ENCODE measurements around the gene ARHGAP28. TPM values are rescaled to one million over a fixed set of nuclear protein-coding genes. Genes with fewer than 3 reads are reported as not detected.

The ARHGAP28 gene
- total and polyA plus RNA-seq, 11 donors: 0.42 to 7.5 (median 1.8) TPM

GRCh38 chr18:6950641-6951040 lies 221.1 kb downstream of the ARHGAP28 start:
- DNase-seq (no peak), ATAC-seq (no peak)
- 77 to 83% (median 82%) methylated on average over 14 of the region's 14 CpGs for WGBS, 4 donors

GRCh38 chr18:6951336-6952090 lies 222.0 kb downstream of the ARHGAP28 start:
- H3K9me3 ChIP-seq: no peaks in the 10 kb centered on the region
- intact Hi-C loops (cut with DNase I): loop anchor here in 1 of 10 donors (10.0 kb wide), 1 partner anchor 63 kb away; no protein-coding TSS in a partner anchor
- WGBS, 4 donors: 74 to 83% (median 75%) methylated on average over 17 of the region's 17 CpGs
- H3K27ac ChIP-seq: no peak overlapping the region
- no peaks in the 10 kb centered on the region for H3K36me3 ChIP-seq
- H3K4me3 ChIP-seq: no peak overlapping the region
- H3K4me1 ChIP-seq: no peaks in the 10 kb centered on the region
- DNase-seq: no peak
- peaks cover 0 to 6% (median 0%) of the 10 kb centered on the region in 9 donors for H3K27me3 ChIP-seq
- no peak for ATAC-seq
- no peak for TF ChIP-seq POLR2A (IDR thresholded peaks at IDR 0.05)
- TF ChIP-seq CTCF (IDR thresholded peaks at IDR 0.05): no peak

More at GRCh38 chr18:6950641-6951040, 221.1 kb downstream of the ARHGAP28 start:
- H3K36me3 ChIP-seq: no peaks in the 10 kb centered on the region
- TF ChIP-seq CTCF (IDR thresholded peaks at IDR 0.05): no peak
- TF ChIP-seq POLR2A (IDR thresholded peaks at IDR 0.05): no peak
- H3K27me3 ChIP-seq: peaks cover 0 to 6% (median 0%) of the 10 kb centered on the region in 9 donors
- H3K4me3 ChIP-seq: no peak overlapping the region
- H3K4me1 ChIP-seq: no peaks in the 10 kb centered on the region
- intact Hi-C loops (cut with DNase I): loop anchor here in 1 of 10 donors (10.0 kb wide), 1 partner anchor 64 kb away; no protein-coding TSS in a partner anchor
- no peak overlapping the region for H3K27ac ChIP-seq
- no peaks in the 10 kb centered on the region for H3K9me3 ChIP-seq

GRCh38 chr18:6954501-6954900 lies 225.0 kb downstream of the ARHGAP28 start:
- H3K27ac ChIP-seq: no peak overlapping the region
- TF ChIP-seq CTCF (IDR thresholded peaks at IDR 0.05) (no peak), POLR2A (IDR thresholded peaks at IDR 0.05) (no peak)
- no peaks in the 10 kb centered on the region for H3K9me3 ChIP-seq
- H3K4me3 ChIP-seq: no peak overlapping the region
- H3K27me3 ChIP-seq: peaks cover 0 to 6% (median 0%) of the 10 kb centered on the region in 9 donors
- intact Hi-C loops (cut with DNase I): loop anchor here in 1 of 10 donors (10.0 kb wide), 1 partner anchor 60 kb away; no protein-coding TSS in a partner anchor
- H3K4me1 ChIP-seq: no peaks in the 10 kb centered on the region
- ATAC-seq: no peak
- 72 to 88% (median 84%) methylated on average over 4 of the region's 4 CpGs for WGBS, 4 donors
- H3K36me3 ChIP-seq: no peaks in the 10 kb centered on the region
- no peak for DNase-seq

GRCh38 chr18:6955304-6955703 lies 225.8 kb downstream of the ARHGAP28 start:
- peaks cover 0 to 6% (median 0%) of the 10 kb centered on the region in 9 donors for H3K27me3 ChIP-seq

More at GRCh38 chr18:6955304-6955703, 225.8 kb downstream of the ARHGAP28 start:
- Histone ChIP-seq H3K9me3 (peaks cover 0 to 4% (median 0%) of the 10 kb centered on the region in 12 donors), H3K4me3 (no peak overlapping the region), H3K4me1 (no peaks in the 10 kb centered on the region), H3K27ac (no peak overlapping the region), H3K36me3 (no peaks in the 10 kb centered on the region)
- no peak for DNase-seq
- intact Hi-C loops (cut with DNase I): loop anchor here in 1 of 10 donors (10.0 kb wide), 1 partner anchor 59 kb away; no protein-coding TSS in a partner anchor
- no peak for TF ChIP-seq POLR2A (IDR thresholded peaks at IDR 0.05)
- ATAC-seq: no peak
- WGBS, 4 donors: 93 to 96% (median 94%) methylated on average over 18 of the region's 18 CpGs
